CD14-positive monocyte (primary cell): ENCODE results near the gene LCE1D. TPM values are rescaled to one million over a fixed set of nuclear protein-coding genes. Genes with fewer than 3 reads are reported as not detected.

ENCODE experiments used
- DNase-seq, 3 donors: peaks; one replicate each; pipeline ENCODE4 v3.0.0-alpha.2; 2011 to 2022
- H2AFZ ChIP-seq: 2 replicates; pipeline ENCODE4 v1.6.0; 2012; ENCODE audit warnings: mild to moderate bottlenecking, low read depth, low read length, inconsistent platforms; ENCODE audit not compliant: insufficient read depth, poor library complexity, severe bottlenecking
- H3K27ac ChIP-seq, 2 donors: 1 replicate in 1 of 2; 2 replicates in 1 of 2; pipeline ENCODE4 v1.5.1; 2012 to 2013; ENCODE audit warnings: low read length in 2 of 2, control low read depth in 1 of 2, inconsistent platforms in 1 of 2, low read depth in 1 of 2, mild to moderate bottlenecking in 1 of 2
- H3K27me3 ChIP-seq, 2 donors: one replicate each; pipeline versions ENCODE4 v1.6.0 to v1.6.1; 2011 to 2013; ENCODE audit warnings: low read length in 2 of 2; ENCODE audit not compliant: control insufficient read depth in 2 of 2, insufficient read depth in 2 of 2
- H3K36me3 ChIP-seq, 2 donors: replicated peaks in 1 of 2; 1 replicate in 1 of 2; 2 replicates in 1 of 2; pipeline versions ENCODE4 v1.5.1 to v1.6.1; 2012 to 2013; ENCODE audit warnings: low read length in 2 of 2, control low read depth in 1 of 2, inconsistent platforms in 1 of 2, mild to moderate bottlenecking in 1 of 2; ENCODE audit not compliant: insufficient read depth in 2 of 2, control insufficient read depth in 1 of 2
- H3K4me1 ChIP-seq, 2 donors: 1 replicate in 1 of 2; 2 replicates in 1 of 2; pipeline versions ENCODE4 v1.5.1 to v1.6.1; 2012 to 2013; ENCODE audit warnings: low read length in 2 of 2, control low read depth in 1 of 2, inconsistent platforms in 1 of 2, mild to moderate bottlenecking in 1 of 2, moderate library complexity in 1 of 2; ENCODE audit not compliant: insufficient read depth in 2 of 2, control insufficient read depth in 1 of 2
- H3K4me2 ChIP-seq: replicated peaks from 2 replicates; pipeline ENCODE3; 2012; ENCODE audit warnings: low read length, moderate library complexity, mild to moderate bottlenecking; ENCODE audit not compliant: poor library complexity, severe bottlenecking; ENCODE audit errors: extremely low read depth
- H3K4me3 ChIP-seq, 3 experiments: fragments of 200-600 bp in 1 of 3; sonication (generic) in 1 of 3; replicated peaks in 1 of 3; 1 replicate in 2 of 3; 2 replicates in 1 of 3; pipeline ENCODE4 v1.5.1; 2011 to 2013; ENCODE audit warnings: low read length in 3 of 3, mild to moderate bottlenecking in 3 of 3, control low read depth in 2 of 3, low read depth in 2 of 3, inconsistent platforms in 1 of 3, moderate library complexity in 1 of 3
- H3K79me2 ChIP-seq: 2 replicates; pipeline ENCODE4 v1.6.0; 2012; ENCODE audit warnings: mild to moderate bottlenecking, control low read depth, inconsistent platforms, low read length, moderate library complexity; ENCODE audit not compliant: insufficient read depth
- H3K9ac ChIP-seq: 2 replicates; pipeline ENCODE4 v1.6.0; 2017; ENCODE audit warnings: low read length, mild to moderate bottlenecking; ENCODE audit not compliant: insufficient read depth, poor library complexity, severe bottlenecking
- H3K9me3 ChIP-seq, 2 donors: replicated peaks in 1 of 2; 1 replicate in 1 of 2; 2 replicates in 1 of 2; pipeline versions ENCODE4 v1.5.1 to v1.6.1; 2012 to 2013; ENCODE audit warnings: low read length in 2 of 2, control low read depth in 1 of 2; ENCODE audit not compliant: control insufficient read depth in 1 of 2, insufficient read depth in 1 of 2
- H4K20me1 ChIP-seq: 2 replicates; pipeline ENCODE4 v1.6.0; 2012; ENCODE audit warnings: mild to moderate bottlenecking, low read length, control low read depth, moderate library complexity; ENCODE audit not compliant: insufficient read depth
- H3K27ac Mint-ChIP-seq, 7 donors: one replicate each; pipeline ENCODE4 v1.8.0; 2020; ENCODE audit warnings: mild to moderate bottlenecking in 7 of 7, mixed read lengths in 7 of 7, moderate library complexity in 6 of 7, inconsistent platforms in 2 of 7
- H3K27me3 Mint-ChIP-seq, 3 donors: one replicate each; pipeline ENCODE4 v1.8.0; 2021 to 2022; ENCODE audit warnings: low read depth in 3 of 3, mild to moderate bottlenecking in 3 of 3, mixed read lengths in 3 of 3, moderate library complexity in 3 of 3, inconsistent platforms in 1 of 3
- H3K36me3 Mint-ChIP-seq, 2 donors: one replicate each; pipeline ENCODE4 v1.8.0; 2020; ENCODE audit warnings: mixed read lengths in 2 of 2, inconsistent platforms in 1 of 2, mild to moderate bottlenecking in 1 of 2
- H3K4me1 Mint-ChIP-seq: one replicate; pipeline ENCODE4 v1.8.0; 2020; ENCODE audit warnings: mild to moderate bottlenecking, mixed read lengths
- H3K4me3 Mint-ChIP-seq, 2 donors: one replicate each; pipeline ENCODE4 v1.8.0; 2020; ENCODE audit warnings: mild to moderate bottlenecking in 2 of 2, mixed read lengths in 2 of 2, moderate library complexity in 1 of 2
- H3K9me3 Mint-ChIP-seq, 7 donors: one replicate each; pipeline ENCODE4 v1.8.0; 2020 to 2022; ENCODE audit warnings: mixed read lengths in 7 of 7, mild to moderate bottlenecking in 6 of 7, moderate library complexity in 6 of 7, inconsistent platforms in 2 of 7
- WGBS: methylation state at CpG from one replicate; pipeline ENCODE4 v1.1.5; 2013; ENCODE audit warnings: missing lambda C conversion rate; ENCODE audit not compliant: insufficient coverage; 5-methylcytosine and 5-hydroxymethylcytosine counted together
- intact Hi-C, 2 donors: fragments of 100-400 bp; cut with micrococcal nuclease; formaldehyde crosslinking; loops; one replicate each; pipeline versions ENCODE4 v1.15.0 to v1.15.1; 2023
- polyA plus RNA-seq, 3 donors: library from polyadenylated mRNA; depleted of rRNA in 1 of 3; unstranded in 2 of 3; stranded (reverse) in 1 of 3; fragments of 300-500 nt in 2 of 3; fragments of >200 nt in 1 of 3; fragmentation: Illumina TruSeq in 2 of 3; gene quantifications; 1 replicate in 2 of 3; 2 replicates in 1 of 3; pipeline ENCODE4 v1.2.3, GENCODE V29; 2012 to 2021
- TF ChIP-seq, protein P1 (sequence below): fragments of 200-600 bp; IDR thresholded peaks from one replicate; pipeline ENCODE4 v1.8.0; 2022; ENCODE audit warnings: antibody characterized with exemption, mild to moderate bottlenecking

LCE1D gene
- polyA plus RNA-seq, 3 donors = not detected

DNA sequence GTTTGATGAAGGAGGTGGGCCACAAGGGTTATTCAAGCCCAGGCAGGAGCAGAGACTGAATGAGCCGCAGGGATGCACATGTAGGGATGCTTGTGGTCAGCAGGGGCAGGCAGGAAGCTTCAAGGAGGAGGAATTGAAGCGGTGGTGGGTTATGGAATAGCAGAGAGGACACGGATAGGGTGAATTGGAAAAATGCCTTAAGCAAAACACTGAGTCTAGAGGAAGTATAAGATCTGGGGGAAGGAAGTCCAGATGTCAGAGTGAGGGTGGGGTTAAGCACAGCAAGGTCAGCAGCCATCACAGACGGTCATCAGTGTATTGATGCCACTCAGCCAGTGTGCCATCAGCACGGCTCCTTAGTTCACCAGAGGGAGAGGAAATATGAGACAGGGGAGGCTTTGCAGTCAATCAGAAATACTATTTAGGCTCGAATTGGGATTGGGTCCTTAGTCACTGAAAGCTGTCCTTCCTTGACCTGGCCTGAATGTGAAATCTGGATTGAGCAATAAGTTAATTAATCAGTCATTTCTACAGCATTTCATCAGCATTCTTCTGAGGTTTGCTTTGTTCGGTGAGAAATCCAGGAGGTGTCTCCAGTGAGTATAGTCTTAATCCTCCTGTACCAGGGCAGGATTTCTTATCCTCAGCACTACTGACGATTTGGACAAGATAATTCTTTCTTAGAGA, 27.5 kb upstream of the LCE1D start:
- H3K27me3 ChIP-seq = no peaks in the 10 kb centered on the region
- no peak for DNase-seq
- H3K4me2 ChIP-seq = no peak overlapping the region
- Mint-ChIP-seq H3K4me3 (no peak overlapping the region), H3K27me3 (peaks cover 1 to 7% (median 4%) of the 10 kb centered on the region in 3 donors), H3K4me1 (no peaks in the 10 kb centered on the region), H3K36me3 (no peaks in the 10 kb centered on the region), H3K9me3 (peaks cover 0 to 11% (median 6%) of the 10 kb centered on the region in 7 donors), H3K27ac (no peak overlapping the region)
- H3K9me3 ChIP-seq = no peaks in the 10 kb centered on the region
- H3K4me3 ChIP-seq = no peak overlapping the region
- no peak overlapping the region for H3K9ac ChIP-seq
- no peaks in the 10 kb centered on the region for H3K4me1 ChIP-seq
- TF ChIP-seq, protein P1, sequence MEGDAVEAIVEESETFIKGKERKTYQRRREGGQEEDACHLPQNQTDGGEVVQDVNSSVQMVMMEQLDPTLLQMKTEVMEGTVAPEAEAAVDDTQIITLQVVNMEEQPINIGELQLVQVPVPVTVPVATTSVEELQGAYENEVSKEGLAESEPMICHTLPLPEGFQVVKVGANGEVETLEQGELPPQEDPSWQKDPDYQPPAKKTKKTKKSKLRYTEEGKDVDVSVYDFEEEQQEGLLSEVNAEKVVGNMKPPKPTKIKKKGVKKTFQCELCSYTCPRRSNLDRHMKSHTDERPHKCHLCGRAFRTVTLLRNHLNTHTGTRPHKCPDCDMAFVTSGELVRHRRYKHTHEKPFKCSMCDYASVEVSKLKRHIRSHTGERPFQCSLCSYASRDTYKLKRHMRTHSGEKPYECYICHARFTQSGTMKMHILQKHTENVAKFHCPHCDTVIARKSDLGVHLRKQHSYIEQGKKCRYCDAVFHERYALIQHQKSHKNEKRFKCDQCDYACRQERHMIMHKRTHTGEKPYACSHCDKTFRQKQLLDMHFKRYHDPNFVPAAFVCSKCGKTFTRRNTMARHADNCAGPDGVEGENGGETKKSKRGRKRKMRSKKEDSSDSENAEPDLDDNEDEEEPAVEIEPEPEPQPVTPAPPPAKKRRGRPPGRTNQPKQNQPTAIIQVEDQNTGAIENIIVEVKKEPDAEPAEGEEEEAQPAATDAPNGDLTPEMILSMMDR = no peak
- H3K36me3 ChIP-seq = no peaks in the 10 kb centered on the region
- H2AFZ ChIP-seq = no peak overlapping the region
- no peaks in the 10 kb centered on the region for H4K20me1 ChIP-seq
- intact Hi-C loops = no loop called here
- no peaks in the 10 kb centered on the region for H3K79me2 ChIP-seq
- no peak overlapping the region for H3K27ac ChIP-seq
- WGBS = 58% methylated on average over 5 of the region's 8 CpGs

DNA sequence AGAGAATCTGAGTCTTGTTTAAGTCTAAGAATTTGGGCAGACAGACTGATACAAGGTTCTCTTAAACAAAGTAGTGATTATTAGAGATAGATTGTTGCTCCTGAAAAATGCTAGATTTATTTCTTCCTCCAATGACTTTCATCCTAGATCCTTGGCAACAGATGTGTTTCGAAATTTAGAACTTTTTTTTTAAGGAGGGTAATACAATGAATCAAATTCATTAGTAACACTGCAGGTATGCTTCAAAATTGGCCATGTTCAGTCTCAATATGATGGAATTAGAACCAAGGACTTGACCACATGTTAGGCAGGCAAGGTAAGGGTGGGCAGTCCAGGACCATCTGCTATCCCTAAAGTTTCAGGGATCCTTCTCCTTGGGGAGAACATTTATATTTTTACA, 26.1 kb upstream of the LCE1D start:
- intact Hi-C loops = no loop called here
- no peak overlapping the region for H3K27ac Mint-ChIP-seq

More for the DNA sequence above, 26.1 kb upstream of the LCE1D start:
- Histone ChIP-seq H3K27ac (no peak overlapping the region), H3K79me2 (no peaks in the 10 kb centered on the region), H3K4me1 (no peaks in the 10 kb centered on the region), H2AFZ (no peak overlapping the region), H3K36me3 (no peaks in the 10 kb centered on the region), H3K9ac (no peak overlapping the region), H3K9me3 (no peaks in the 10 kb centered on the region), H4K20me1 (no peaks in the 10 kb centered on the region), H3K4me2 (no peak overlapping the region), H3K27me3 (no peaks in the 10 kb centered on the region), H3K4me3 (no peak overlapping the region)
- Mint-ChIP-seq H3K27me3 (peaks cover 0 to 8% (median 7%) of the 10 kb centered on the region in 3 donors), H3K4me3 (no peak overlapping the region), H3K36me3 (no peaks in the 10 kb centered on the region), H3K9me3 (peaks cover 2 to 11% (median 6%) of the 10 kb centered on the region in 7 donors), H3K4me1 (no peaks in the 10 kb centered on the region)
- TF ChIP-seq, protein P1 = no peak
- WGBS = no CpG with 5 or more reads among the region's 1 CpG
- DNase-seq = no peak
